Endothelial cell (in vitro differentiated cells): Measurements from ENCODE around the gene PPP1R15A. TPM values are rescaled to one million over a fixed set of nuclear protein-coding genes. Genes with fewer than 3 reads are reported as not detected.
"Not testable (repeated sequence)": the region's sequence is repeated elsewhere in the genome, so short reads cannot be mapped to it uniquely, and the experiment has no call there.

Source experiments
- DNase-seq: peaks from one replicate; pipeline ENCODE4 v3.0.0; 2021; ENCODE audit warnings: low spot score
- H3K27ac Mint-ChIP-seq: one replicate; pipeline ENCODE4 v1.8.0; 2021; ENCODE audit warnings: mixed read lengths, inconsistent platforms; ENCODE audit not compliant: unreplicated experiment
- H3K27me3 Mint-ChIP-seq: one replicate; pipeline ENCODE4 v1.8.0; 2021; ENCODE audit warnings: mild to moderate bottlenecking, moderate library complexity, mixed read lengths, inconsistent platforms; ENCODE audit not compliant: unreplicated experiment
- H3K36me3 Mint-ChIP-seq: one replicate; pipeline ENCODE4 v1.8.0; 2021; ENCODE audit warnings: mild to moderate bottlenecking, low read depth, mixed read lengths, inconsistent platforms; ENCODE audit not compliant: unreplicated experiment
- H3K4me1 Mint-ChIP-seq: one replicate; pipeline ENCODE4 v1.8.0; 2021; ENCODE audit warnings: mild to moderate bottlenecking, mixed read lengths, inconsistent platforms; ENCODE audit not compliant: unreplicated experiment
- H3K4me3 Mint-ChIP-seq: one replicate; pipeline ENCODE4 v1.8.0; 2021; ENCODE audit warnings: mild to moderate bottlenecking, mixed read lengths, inconsistent platforms; ENCODE audit not compliant: unreplicated experiment
- H3K9me3 Mint-ChIP-seq: one replicate; pipeline ENCODE4 v1.8.0; 2021; ENCODE audit warnings: mixed read lengths, inconsistent platforms; ENCODE audit not compliant: unreplicated experiment
- CTCF ChIP-seq: fragments of 200-600 bp; sonication (generic); IDR thresholded peaks from one replicate; pipeline ENCODE4 v1.5.0; 2021; ENCODE audit warnings: antibody characterized with exemption; ENCODE audit not compliant: unreplicated experiment
- total RNA-seq: library from RNA; stranded (reverse); fragmentation: NEBNext Ultra II Directional; extraction: Animal tissue kit (Norgen Biotek cat#: 25700); gene quantifications from one replicate; pipeline ENCODE4 v1.2.1, GENCODE V29; 2021; ENCODE audit not compliant: unreplicated experiment

The PPP1R15A gene
- total RNA-seq, 1 donor from 2014 or later, result 65.8 TPM

DNA sequence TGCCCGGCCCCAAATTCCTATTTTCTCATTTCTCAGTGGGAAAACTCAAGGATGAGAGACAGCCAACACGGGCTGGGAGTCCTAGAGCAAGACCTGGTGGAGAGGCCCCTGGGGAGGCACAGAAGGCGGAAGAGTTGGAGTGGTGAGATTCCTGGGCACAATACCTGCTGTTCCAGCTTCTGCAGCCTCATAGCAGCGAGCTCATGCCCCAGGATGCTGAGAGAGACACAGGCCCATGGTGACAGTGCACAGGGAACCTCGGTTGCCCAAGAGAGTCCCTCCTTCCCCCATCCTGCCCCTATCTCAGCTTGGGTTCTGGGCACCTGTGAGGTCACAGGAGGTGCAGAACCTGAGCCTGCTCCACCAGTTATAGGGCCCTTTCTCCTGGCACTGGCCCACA, 25.0 kb downstream of the PPP1R15A start:
- H3K36me3 Mint-ChIP-seq, result peaks cover 4% of the 10 kb centered on the region
- H3K27me3 Mint-ChIP-seq, result peaks cover 11% of the 10 kb centered on the region
- H3K9me3 Mint-ChIP-seq, result no peaks in the 10 kb centered on the region
- TF ChIP-seq CTCF, result no peak
- no peak for DNase-seq
- H3K4me1 Mint-ChIP-seq, result peaks cover 24% of the 10 kb centered on the region
- no peak overlapping the region for H3K27ac Mint-ChIP-seq
- no peak overlapping the region for H3K4me3 Mint-ChIP-seq

DNA sequence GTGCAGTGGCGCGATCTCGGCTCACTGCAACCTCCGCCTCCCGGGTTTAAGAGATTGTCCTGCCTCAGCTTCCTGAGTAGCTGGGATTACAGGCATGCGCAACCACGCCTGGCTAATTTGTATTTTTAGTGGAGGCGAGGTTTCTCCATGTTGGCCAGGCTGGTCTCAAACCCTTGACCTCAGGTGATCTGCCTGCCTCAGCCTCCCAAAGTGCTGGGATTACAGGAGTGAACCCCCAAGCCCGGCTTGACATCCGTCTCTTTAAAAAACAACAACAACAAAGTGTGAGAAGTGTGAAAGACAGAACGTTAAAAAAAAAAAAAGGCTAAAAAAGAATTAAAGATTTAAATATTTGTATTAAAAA, 27.1 kb downstream of the PPP1R15A start:
- not testable (repeated sequence) for H3K9me3 Mint-ChIP-seq, DNase-seq, H3K36me3 Mint-ChIP-seq
- H3K4me3 Mint-ChIP-seq, result peak overlapping the region; percentile 96
- peaks cover 20% of the 10 kb centered on the region for H3K4me1 Mint-ChIP-seq
- peak overlapping the region; percentile 70 for H3K27ac Mint-ChIP-seq
- peaks cover 11% of the 10 kb centered on the region for H3K27me3 Mint-ChIP-seq

GRCh38 chr19:48899781-48900476, 27.7 kb downstream of the PPP1R15A start, which contains the start of gene NUCB1:
NUCB1 (plus strand) TSS chr19:48900312; CDS start chr19:48900797, 485 bp downstream.
- no peak for TF ChIP-seq CTCF
- Mint-ChIP-seq H3K36me3 (peaks cover 5% of the 10 kb centered on the region), H3K27me3 (peaks cover 11% of the 10 kb centered on the region), H3K9me3 (no peaks in the 10 kb centered on the region), H3K27ac (peak within 1 kb of the TSS; percentile 83), H3K4me3 (peak within 1 kb of the TSS; percentile 96), H3K4me1 (peaks cover 15% of the 10 kb centered on the region)
- DNase-seq, result peak; percentile 98

GRCh38 chr19:48900477-48901406, 28.5 kb downstream of the PPP1R15A start:
- no peak for TF ChIP-seq CTCF
- no peak for DNase-seq
- H3K4me3 Mint-ChIP-seq, result peak overlapping the region; percentile 96
- peak overlapping the region; percentile 83 for H3K27ac Mint-ChIP-seq
- peaks cover 11% of the 10 kb centered on the region for H3K27me3 Mint-ChIP-seq
- H3K9me3 Mint-ChIP-seq, result no peaks in the 10 kb centered on the region
- H3K4me1 Mint-ChIP-seq, result peaks cover 13% of the 10 kb centered on the region
- peaks cover 11% of the 10 kb centered on the region for H3K36me3 Mint-ChIP-seq

DNA sequence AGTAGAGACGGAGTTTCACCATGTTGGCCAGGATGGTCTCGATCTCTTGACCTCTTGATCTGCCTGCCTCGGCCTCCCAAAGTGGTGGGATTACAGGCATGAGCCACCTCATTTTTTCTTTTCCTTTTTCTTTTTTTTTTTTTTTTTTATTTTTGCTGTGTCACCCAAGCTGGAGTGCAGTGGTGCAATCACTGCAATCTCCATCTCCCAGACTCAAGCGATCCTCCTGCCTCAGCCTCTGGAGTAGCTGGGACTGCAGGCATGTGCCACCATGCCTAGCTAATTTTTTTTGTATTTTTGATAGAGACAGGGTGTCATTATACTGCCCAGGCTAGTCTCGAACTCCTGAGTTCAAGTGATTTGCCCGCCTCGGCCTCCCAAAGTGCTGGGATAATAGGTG, 30.1 kb downstream of the PPP1R15A start:
- Mint-ChIP-seq H3K27me3 (peaks cover 11% of the 10 kb centered on the region), H3K36me3 (peaks cover 17% of the 10 kb centered on the region), H3K4me1 (peaks cover 13% of the 10 kb centered on the region)
- not testable (repeated sequence) for DNase-seq, H3K4me3 Mint-ChIP-seq, H3K27ac Mint-ChIP-seq, H3K9me3 Mint-ChIP-seq

- Mint-ChIP-seq H3K27me3 (peaks cover 11% of the 10 kb centered on the region), H3K4me1 (peaks cover 13% of the 10 kb centered on the region), H3K36me3 (peaks cover 26% of the 10 kb centered on the region)
- not testable (repeated sequence) for H3K4me3 Mint-ChIP-seq, H3K9me3 Mint-ChIP-seq, H3K27ac Mint-ChIP-seq, DNase-seq
Measured at GRCh38 chr19:48903788-48904187, 31.6 kb downstream of the PPP1R15A start.
